Measurements from ENCODE around the gene SORD.
"Not testable (repeated sequence)": the region's sequence is repeated elsewhere in the genome, so short reads cannot be mapped to it uniquely, and the experiment has no call there.

GRCh38 chr15:44988870-44989219 is 34.1 kb upstream of the SORD start:
- TF ChIP-seq CTCF, POLR2A (IDR thresholded peaks at IDR 0.05): not testable (repeated sequence)
